Fibroblast of peridontal ligament (primary cell): ENCODE results near the gene IMPDH2.

Source experiments
- DNase-seq: peaks from one replicate; pipeline ENCODE4 v3.0.0-alpha.2; 2010; ENCODE audit errors: extremely low read depth

IMPDH2 gene

GRCh38 chr3:48980295-48980694, 48.9 kb downstream of the IMPDH2 start:
- DNase-seq = no peak

- no peak for DNase-seq
Observed at GRCh38 chr3:48979451-48979850, 49.7 kb downstream of the IMPDH2 start.
